ENCODE measurements around the gene RLN1. TPM values are rescaled to one million over a fixed set of nuclear protein-coding genes. Genes with fewer than 3 reads are reported as not detected.

The RLN1 gene
- total and polyA plus RNA-seq, 2 of the 4 experiments (the other 2 are of a cell fraction) = not detected

GRCh38 chr9:5326893-5327548 lies 12.7 kb downstream of the RLN1 start:
- WGBS, 2 experiments (ENCODE audit: extremely low coverage in 2 of 2, insufficient read length in 1 of 2) = 13% methylated on average over 2 of the region's 10 CpGs; no CpG with 5 or more reads in 1 of the 2 experiments
- no peak overlapping the region for H3K23ac ChIP-seq (ENCODE audit: low read depth, low read length)
- no peak overlapping the region for H2BK15ac ChIP-seq (ENCODE audit: low read depth, low read length)
- H4K5ac ChIP-seq (ENCODE audit: low read depth, low read length) = no peak overlapping the region
- no peaks in the 10 kb centered on the region for H3K79me1 ChIP-seq (ENCODE audit: low read depth in 1 of 2, low read length in 2 of 2)
- no peaks in the 10 kb centered on the region for H3K9me1 ChIP-seq (ENCODE audit: insufficient read depth, low read length)
- in situ Hi-C loops (cut with MboI; ENCODE audit: low sequenced_read_pairs) = no loop called here
- H3K9ac ChIP-seq (ENCODE audit: low read depth, low read length) = no peak overlapping the region
- H2BK120ac ChIP-seq (ENCODE audit: low read depth, low read length) = no peak overlapping the region
- H4K91ac ChIP-seq (ENCODE audit: insufficient read depth, low read depth, low read length) = no peak overlapping the region
- H2AK9ac ChIP-seq (replicated peaks; ENCODE audit: low read depth, low read length, poor library complexity) = no peak overlapping the region
- H4K8ac ChIP-seq (ENCODE audit: low read depth in 2 of 2, low read length in 2 of 2) = no peak overlapping the region
- BruUV-seq (replicated peaks) = no TSS peak
- CTCF ChIA-PET = no interaction called here
- H4K20me1 ChIP-seq (ENCODE audit: insufficient read depth, low read length) = no peaks in the 10 kb centered on the region
- H2BK5ac ChIP-seq (ENCODE audit: low read depth, low read length, poor library complexity, severe bottlenecking) = no peak overlapping the region
- H3K18ac ChIP-seq (ENCODE audit: low read depth, low read length) = no peak overlapping the region
- no peak overlapping the region for H3K4ac ChIP-seq (ENCODE audit: low read depth, low read length)
- H3K4me2 ChIP-seq (ENCODE audit: low read depth, low read length) = peak overlapping the region; percentile 26; the same call in 1 of the 2 replicates
- H2AK5ac ChIP-seq (ENCODE audit: low read depth, low read length) = no peak overlapping the region
- H2AFZ ChIP-seq (replicated peaks; ENCODE audit: low read length, poor library complexity) = peak overlapping the region; percentile 26
- no peaks in the 10 kb centered on the region; the same call in 1 of the 2 replicates for H3K27me3 ChIP-seq (ENCODE audit: control insufficient read depth, insufficient read depth, low read length)
- intact Hi-C loops (cut with micrococcal nuclease) = no loop called here
- no peak overlapping the region for H3K56ac ChIP-seq (ENCODE audit: extremely low read depth, insufficient read depth, low read length)
- H2BK20ac ChIP-seq (ENCODE audit: low read depth, low read length) = no peak overlapping the region
- TF ChIP-seq POLR2A (IDR thresholded peaks at IDR 0.05; ENCODE audit: low read depth, low read length) (no peak), RAD21 (IDR thresholded peaks at IDR 0.05; ENCODE audit: low read length) (no peak), CEBPB (IDR thresholded peaks at IDR 0.05; ENCODE audit: low read depth, low read length) (no peak), CHD1 (IDR thresholded peaks at IDR 0.05; ENCODE audit: low read depth, low read length) (no peak), CTCF (conservative IDR thresholded peaks at IDR 0.05; ENCODE audit: low read depth, low read length) (no peak), MXI1 (IDR thresholded peaks at IDR 0.05; ENCODE audit: borderline replicate concordance, low read depth, low read length) (no peak), BHLHE40 (IDR thresholded peaks at IDR 0.05; ENCODE audit: low read depth, low read length) (no peak), NFE2L2 (IDR thresholded peaks at IDR 0.05; ENCODE audit: low read depth, low read length) (no peak), MAFK (IDR thresholded peaks at IDR 0.05; ENCODE audit: low read depth, low read length) (no peak)
- peak; percentile 2 for DNase-seq
- no peak for ATAC-seq (ENCODE audit: low read depth)
- H3K9me3 ChIP-seq (ENCODE audit: control insufficient read depth, insufficient read depth, low read length) = no peaks in the 10 kb centered on the region
- dilution Hi-C loops (cut with HindIII; ENCODE audit: low sequenced_read_pairs, unreplicated experiment) = no loop called here
- H3K14ac ChIP-seq (replicated peaks; ENCODE audit: low read depth, low read length) = no peak overlapping the region
- no peak overlapping the region for H3K27ac ChIP-seq (ENCODE audit: insufficient read depth, low read length)
- no peak overlapping the region for H3K4me3 ChIP-seq (ENCODE audit: insufficient read depth, low read depth, low read length)
- H3K36me3 ChIP-seq (ENCODE audit: control insufficient read depth, insufficient read depth, low read length) = no peaks in the 10 kb centered on the region
- no peaks in the 10 kb centered on the region for H3K4me1 ChIP-seq (ENCODE audit: control insufficient read depth, insufficient read depth, low read length)
- POLR2A ChIA-PET (ENCODE audit: unreplicated experiment) = no interaction called here

Data from IMR-90 (cell line).